Measurements from ENCODE around the gene DTX3L. TPM values are rescaled to one million over a fixed set of nuclear protein-coding genes. Genes with fewer than 3 reads are reported as not detected.

Gene DTX3L
- total and polyA plus RNA-seq, 2 donors from 2014 or later, result 8.4 to 58.0 TPM

DNA sequence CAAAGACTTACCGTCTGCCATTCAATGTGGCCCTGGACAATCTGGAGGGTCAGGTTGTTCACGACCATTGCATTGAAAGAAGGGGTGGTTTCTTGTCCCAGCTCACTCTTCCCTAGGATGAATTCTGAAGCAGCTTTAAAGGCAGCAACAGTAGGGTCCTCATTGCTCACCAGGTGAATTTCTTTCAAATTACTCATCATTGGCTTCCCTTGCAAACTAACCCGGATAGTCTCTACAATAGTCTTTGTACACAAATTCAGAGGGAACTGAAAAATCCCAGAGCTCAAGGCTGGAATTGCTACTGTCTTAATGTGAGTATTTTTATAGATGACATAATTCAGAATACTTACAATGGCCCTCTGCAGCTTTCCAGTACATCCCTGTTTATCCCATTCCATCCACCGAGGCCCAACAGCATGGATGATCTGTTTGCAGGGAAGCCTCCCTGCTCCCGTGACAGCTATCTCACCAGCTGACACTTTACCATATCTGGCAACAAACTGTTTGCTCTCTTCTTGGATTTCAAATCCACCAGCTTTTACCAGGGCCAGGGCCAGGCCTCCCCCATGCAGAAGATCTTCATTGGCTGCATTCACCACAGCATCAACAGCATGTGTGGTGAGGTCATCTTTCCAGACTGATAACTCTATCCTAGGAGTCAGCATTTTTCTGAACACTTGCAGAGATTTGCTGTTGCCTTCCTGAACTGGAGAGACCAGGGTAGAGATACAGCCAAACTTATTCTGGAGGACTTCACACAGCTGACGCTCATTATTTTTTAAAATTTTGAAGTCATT lies 8.7 kb upstream of the DTX3L start:
- peaks cover 0 to 13% (median 7%) of the 10 kb centered on the region in 3 donors for H3K36me3 ChIP-seq (ENCODE audit: control insufficient read depth in 2 of 3, insufficient read depth in 3 of 3, low read length in 3 of 3)
- H3K4me1 ChIP-seq (ENCODE audit: control insufficient read depth in 2 of 3, insufficient read depth in 2 of 3, low read depth in 1 of 3, low read length in 3 of 3), result no peaks in the 10 kb centered on the region
- H3K4me3 ChIP-seq (ENCODE audit: low read length in 3 of 3), result no peak overlapping the region
- no peak overlapping the region for H3K9ac ChIP-seq (ENCODE audit: low read length in 3 of 3)
- intact Hi-C loops (cut with DNase I), result no loop called here
- FAIRE-seq (no peak), DNase-seq (peak in 1 of 5 donors; percentile 14)
- no peaks in the 10 kb centered on the region for H3K27me3 ChIP-seq (ENCODE audit: control insufficient read depth, insufficient read depth, low read length)
- H3K9me3 ChIP-seq (ENCODE audit: control insufficient read depth in 2 of 3, insufficient read depth in 1 of 3, low read length in 3 of 3), result no peaks in the 10 kb centered on the region
- TF ChIP-seq, protein P1, sequence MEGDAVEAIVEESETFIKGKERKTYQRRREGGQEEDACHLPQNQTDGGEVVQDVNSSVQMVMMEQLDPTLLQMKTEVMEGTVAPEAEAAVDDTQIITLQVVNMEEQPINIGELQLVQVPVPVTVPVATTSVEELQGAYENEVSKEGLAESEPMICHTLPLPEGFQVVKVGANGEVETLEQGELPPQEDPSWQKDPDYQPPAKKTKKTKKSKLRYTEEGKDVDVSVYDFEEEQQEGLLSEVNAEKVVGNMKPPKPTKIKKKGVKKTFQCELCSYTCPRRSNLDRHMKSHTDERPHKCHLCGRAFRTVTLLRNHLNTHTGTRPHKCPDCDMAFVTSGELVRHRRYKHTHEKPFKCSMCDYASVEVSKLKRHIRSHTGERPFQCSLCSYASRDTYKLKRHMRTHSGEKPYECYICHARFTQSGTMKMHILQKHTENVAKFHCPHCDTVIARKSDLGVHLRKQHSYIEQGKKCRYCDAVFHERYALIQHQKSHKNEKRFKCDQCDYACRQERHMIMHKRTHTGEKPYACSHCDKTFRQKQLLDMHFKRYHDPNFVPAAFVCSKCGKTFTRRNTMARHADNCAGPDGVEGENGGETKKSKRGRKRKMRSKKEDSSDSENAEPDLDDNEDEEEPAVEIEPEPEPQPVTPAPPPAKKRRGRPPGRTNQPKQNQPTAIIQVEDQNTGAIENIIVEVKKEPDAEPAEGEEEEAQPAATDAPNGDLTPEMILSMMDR (IDR thresholded peaks at IDR 0.05; ENCODE audit: borderline replicate concordance, extremely low read depth, insufficient read depth), result no peak
- H3K27ac ChIP-seq (ENCODE audit: low read depth in 2 of 2, low read length in 2 of 2), result no peak overlapping the region

DNA sequence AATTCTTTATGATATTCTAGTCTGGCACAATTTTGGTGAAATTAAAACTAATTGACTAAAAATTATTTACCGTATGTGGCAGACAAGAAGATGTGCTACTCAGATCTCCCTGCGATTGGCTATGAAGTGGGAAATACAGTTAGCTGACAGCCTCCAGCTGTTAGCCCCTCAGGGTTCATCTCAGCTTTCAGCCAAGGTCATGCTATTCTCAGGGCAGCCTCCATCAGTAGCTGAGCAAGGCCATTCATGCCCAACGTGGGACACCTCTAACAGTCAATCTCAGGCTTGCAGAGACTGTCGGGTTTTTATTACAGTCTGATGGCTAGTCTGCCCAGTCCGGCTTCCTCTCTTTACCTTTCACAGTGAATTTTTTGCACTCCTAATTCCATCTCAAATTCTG lies 6.8 kb upstream of the DTX3L start:
- Histone ChIP-seq H3K36me3 (ENCODE audit: control insufficient read depth in 2 of 3, insufficient read depth in 3 of 3, low read length in 3 of 3) (peaks cover 0 to 9% (median 3%) of the 10 kb centered on the region in 3 donors), H3K4me3 (ENCODE audit: low read length in 3 of 3) (no peak overlapping the region), H3K9me3 (ENCODE audit: control insufficient read depth in 2 of 3, insufficient read depth in 1 of 3, low read length in 3 of 3) (no peaks in the 10 kb centered on the region), H3K27me3 (ENCODE audit: control insufficient read depth, insufficient read depth, low read length) (no peaks in the 10 kb centered on the region), H3K4me1 (ENCODE audit: control insufficient read depth in 2 of 3, insufficient read depth in 2 of 3, low read depth in 1 of 3, low read length in 3 of 3) (no peaks in the 10 kb centered on the region), H3K9ac (ENCODE audit: low read length in 3 of 3) (no peak overlapping the region), H3K27ac (ENCODE audit: low read depth in 2 of 2, low read length in 2 of 2) (no peak overlapping the region)
- no peak for FAIRE-seq
- intact Hi-C loops (cut with DNase I), result no loop called here
- TF ChIP-seq, protein P1 (IDR thresholded peaks at IDR 0.05; ENCODE audit: borderline replicate concordance, extremely low read depth, insufficient read depth), result no peak
- peak in 4 of 5 donors; percentile 58 to 69 (median 63) for DNase-seq

DNA sequence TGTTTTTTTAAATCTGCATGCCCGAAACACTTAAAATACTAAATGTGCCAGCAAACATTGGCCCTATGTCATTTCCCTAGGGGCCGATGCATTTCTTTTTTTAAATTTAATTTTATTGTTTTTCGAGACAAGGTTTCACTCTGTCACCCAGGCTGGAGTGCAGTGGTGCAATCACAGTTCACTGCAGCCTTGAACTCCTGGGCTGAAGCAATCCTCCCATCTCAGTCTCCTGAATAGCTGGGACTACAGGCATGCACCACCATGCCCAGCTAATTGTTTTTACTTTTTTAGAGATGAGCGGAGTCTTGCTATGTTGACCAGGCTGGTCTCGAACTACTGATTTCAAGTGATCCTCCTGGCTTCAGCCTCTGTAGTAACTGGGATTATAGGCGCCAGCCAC lies 5.5 kb upstream of the DTX3L start:
- Histone ChIP-seq H3K27ac (ENCODE audit: low read depth in 2 of 2, low read length in 2 of 2) (no peak overlapping the region), H3K4me3 (ENCODE audit: low read length in 3 of 3) (no peak overlapping the region), H3K9ac (ENCODE audit: low read length in 3 of 3) (no peak overlapping the region), H3K9me3 (ENCODE audit: control insufficient read depth in 2 of 3, insufficient read depth in 1 of 3, low read length in 3 of 3) (no peaks in the 10 kb centered on the region), H3K27me3 (ENCODE audit: control insufficient read depth, insufficient read depth, low read length) (no peaks in the 10 kb centered on the region), H3K36me3 (ENCODE audit: control insufficient read depth in 2 of 3, insufficient read depth in 3 of 3, low read length in 3 of 3) (peaks cover 0 to 8% (median 3%) of the 10 kb centered on the region in 3 donors), H3K4me1 (ENCODE audit: control insufficient read depth in 2 of 3, insufficient read depth in 2 of 3, low read depth in 1 of 3, low read length in 3 of 3) (peaks cover 0 to 9% (median 7%) of the 10 kb centered on the region in 3 donors)
- intact Hi-C loops (cut with DNase I), result no loop called here
- TF ChIP-seq, protein P1 (IDR thresholded peaks at IDR 0.05; ENCODE audit: borderline replicate concordance, extremely low read depth, insufficient read depth), result no peak
- DNase-seq (no peak), FAIRE-seq (no peak)

Data from kidney (tissue), 14 donors.